Epithelial cell of proximal tubule (primary cell): ENCODE measurements around the gene RPS6KA2. TPM values are rescaled to one million over a fixed set of nuclear protein-coding genes. Genes with fewer than 3 reads are reported as not detected.

ENCODE experiments used
- DNase-seq: peaks from one replicate; pipeline ENCODE4 v3.0.0-alpha.2; 2011; ENCODE audit warnings: low read depth
- H3K4me3 ChIP-seq: 2 replicates; pipeline ENCODE4 v1.5.1; 2011; ENCODE audit warnings: low read depth, mild to moderate bottlenecking, low read length
- total RNA-seq: library from RNA; depleted of rRNA; stranded (reverse); fragments of >200 nt; gene quantifications from 2 replicates; pipeline ENCODE4 v1.2.3, GENCODE V29; 2015
- TF ChIP-seq, protein P1 (sequence below): conservative IDR thresholded peaks from 2 replicates; pipeline ENCODE4 v1.5.1; 2012; ENCODE audit warnings: low read depth, mild to moderate bottlenecking, low read length

Gene RPS6KA2
- total RNA-seq, 1 donor from 2014 or later: 20.8 TPM

DNA sequence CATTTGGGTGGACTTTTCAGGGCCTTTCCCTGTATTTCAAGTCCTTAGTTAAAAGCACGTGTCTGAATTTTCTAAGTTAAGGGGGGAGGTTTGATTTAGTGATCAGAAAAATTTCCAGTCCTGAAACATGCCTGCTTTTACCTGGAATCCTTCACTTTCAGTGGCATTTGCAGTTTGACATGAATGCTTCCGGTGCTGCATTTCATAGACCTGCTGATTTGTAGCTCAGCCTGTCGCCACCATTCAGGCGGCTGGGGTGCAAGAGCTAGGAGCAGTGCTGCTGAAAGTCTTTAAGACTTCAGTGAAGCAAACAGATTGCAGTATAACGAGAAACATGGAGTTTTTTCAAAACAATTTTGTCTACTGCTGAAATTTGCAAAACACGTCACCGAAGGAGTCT, 14.0 kb downstream of the RPS6KA2 start:
- DNase-seq: no peak
- TF ChIP-seq, protein P1, sequence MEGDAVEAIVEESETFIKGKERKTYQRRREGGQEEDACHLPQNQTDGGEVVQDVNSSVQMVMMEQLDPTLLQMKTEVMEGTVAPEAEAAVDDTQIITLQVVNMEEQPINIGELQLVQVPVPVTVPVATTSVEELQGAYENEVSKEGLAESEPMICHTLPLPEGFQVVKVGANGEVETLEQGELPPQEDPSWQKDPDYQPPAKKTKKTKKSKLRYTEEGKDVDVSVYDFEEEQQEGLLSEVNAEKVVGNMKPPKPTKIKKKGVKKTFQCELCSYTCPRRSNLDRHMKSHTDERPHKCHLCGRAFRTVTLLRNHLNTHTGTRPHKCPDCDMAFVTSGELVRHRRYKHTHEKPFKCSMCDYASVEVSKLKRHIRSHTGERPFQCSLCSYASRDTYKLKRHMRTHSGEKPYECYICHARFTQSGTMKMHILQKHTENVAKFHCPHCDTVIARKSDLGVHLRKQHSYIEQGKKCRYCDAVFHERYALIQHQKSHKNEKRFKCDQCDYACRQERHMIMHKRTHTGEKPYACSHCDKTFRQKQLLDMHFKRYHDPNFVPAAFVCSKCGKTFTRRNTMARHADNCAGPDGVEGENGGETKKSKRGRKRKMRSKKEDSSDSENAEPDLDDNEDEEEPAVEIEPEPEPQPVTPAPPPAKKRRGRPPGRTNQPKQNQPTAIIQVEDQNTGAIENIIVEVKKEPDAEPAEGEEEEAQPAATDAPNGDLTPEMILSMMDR: no peak
- no peak overlapping the region for H3K4me3 ChIP-seq

DNA sequence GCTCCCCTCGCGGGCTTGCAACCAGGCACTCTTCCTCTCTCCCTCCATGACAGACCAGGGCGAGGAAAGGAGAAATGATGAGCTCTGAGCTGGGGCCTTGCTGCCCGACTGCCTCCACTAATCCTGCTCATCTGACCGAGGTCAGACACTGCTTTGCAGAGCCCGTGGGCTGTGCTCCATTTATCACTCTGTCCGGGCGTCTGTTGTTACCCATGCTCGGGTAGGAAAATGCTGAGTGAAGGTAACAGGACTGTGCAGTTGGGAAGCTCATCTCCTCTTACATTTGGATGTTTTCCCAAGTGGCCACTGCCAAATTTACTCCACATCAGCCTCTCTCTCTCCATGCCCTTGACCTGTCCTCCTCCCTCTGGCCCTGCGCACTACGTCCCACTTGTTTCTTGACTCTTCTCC, 14.6 kb downstream of the RPS6KA2 start:
- H3K4me3 ChIP-seq: no peak overlapping the region
- no peak for DNase-seq
- TF ChIP-seq, protein P1: no peak

DNA sequence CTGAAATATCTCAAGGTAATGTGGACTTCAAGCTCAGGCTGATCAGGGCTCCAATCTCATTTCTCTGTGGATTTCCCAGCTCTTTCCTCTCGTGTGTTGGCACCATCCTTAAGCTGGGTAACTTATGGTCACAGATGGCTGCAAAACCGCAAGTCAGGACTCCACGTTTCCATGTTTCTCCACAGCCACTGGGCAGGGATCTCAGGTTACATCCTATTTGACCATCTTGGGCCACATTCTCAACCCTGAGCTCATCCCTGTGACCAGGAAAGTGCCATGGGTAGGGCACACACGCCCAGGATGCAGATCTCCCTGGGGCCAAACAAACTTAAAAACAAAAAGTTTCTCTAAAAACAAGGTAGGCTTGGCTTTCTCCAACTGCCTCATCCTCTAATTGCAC, 15.4 kb downstream of the RPS6KA2 start:
- no peak overlapping the region for H3K4me3 ChIP-seq
- no peak for DNase-seq
- TF ChIP-seq, protein P1: no peak

DNA sequence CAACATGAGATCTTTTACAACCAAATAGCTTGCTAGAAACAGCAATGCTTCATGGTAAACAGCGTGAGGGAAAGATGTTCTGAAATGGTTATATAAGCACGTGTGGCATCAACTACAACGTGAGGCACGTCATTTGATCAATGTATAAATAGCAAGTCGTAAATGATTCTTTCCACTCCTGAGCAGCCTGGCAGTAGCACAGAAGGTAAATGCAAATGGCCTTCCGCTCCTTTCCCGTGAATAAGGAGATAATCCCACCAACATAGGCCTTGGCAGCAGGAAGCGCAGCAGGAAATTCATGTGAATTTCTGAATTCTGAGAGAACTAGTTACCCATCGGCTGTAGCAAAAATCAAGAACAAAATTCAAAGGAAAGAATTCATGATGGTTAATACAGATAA, 17.0 kb downstream of the RPS6KA2 start:
- no peak for DNase-seq
- H3K4me3 ChIP-seq: no peak overlapping the region
- TF ChIP-seq, protein P1: no peak

DNA sequence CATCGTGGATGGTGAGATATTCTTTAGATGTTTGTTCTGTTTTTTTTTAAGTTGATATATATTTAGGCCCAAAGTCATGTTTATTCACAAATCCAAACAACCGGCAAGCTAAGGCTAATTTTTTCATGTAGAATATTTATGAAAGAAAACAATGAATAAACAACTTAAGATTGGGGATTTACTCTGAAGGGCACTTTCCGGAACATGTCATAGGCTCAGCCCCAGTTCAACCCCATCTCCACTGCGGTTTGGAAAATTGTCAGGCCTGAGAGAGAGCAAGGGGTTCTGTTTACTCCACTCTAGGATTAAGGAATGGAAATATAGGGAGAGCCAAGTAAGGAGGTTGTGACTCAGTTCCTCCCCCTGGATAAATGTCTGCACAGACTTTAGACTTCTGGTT, 18.3 kb downstream of the RPS6KA2 start:
- TF ChIP-seq, protein P1: no peak
- no peak for DNase-seq
- H3K4me3 ChIP-seq: no peak overlapping the region

DNA sequence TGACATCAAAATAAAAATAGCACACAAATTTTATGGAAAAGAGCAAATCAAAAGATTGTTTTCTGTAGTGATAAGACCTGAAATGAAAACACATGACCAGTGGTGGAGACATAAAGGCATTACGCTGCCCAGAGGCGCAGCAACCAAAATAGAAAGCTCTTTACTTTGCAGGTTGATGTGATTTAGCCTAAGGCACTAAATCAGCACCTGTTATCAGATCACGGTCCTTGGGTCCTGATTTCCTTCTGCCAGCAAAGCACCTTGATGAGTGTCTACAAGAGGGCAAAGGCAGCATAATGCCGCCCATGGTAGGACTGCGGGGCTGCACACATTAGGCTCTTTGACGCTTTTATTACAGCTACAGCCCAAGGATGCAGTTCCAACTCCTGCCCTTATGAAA, 21.3 kb downstream of the RPS6KA2 start:
- TF ChIP-seq, protein P1: no peak
- H3K4me3 ChIP-seq: no peak overlapping the region
- no peak for DNase-seq

DNA sequence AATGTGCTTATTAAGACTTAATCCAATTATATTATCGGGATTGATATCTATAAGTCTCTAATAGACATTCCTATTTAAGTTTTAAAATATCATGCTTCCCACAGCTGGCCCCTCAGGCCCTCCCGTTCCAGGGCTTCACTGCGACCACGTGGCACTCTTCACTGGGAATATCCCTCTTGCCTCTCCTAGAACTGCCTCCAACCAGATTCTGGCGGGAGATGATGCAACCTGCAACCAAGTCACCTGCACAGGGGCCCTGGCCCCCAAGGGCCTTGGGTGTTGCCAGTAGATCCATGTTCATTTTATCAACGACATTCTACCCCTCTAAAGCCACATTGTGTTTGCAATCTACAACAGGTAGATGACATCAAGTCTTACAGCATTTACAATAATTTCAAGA, 22.1 kb downstream of the RPS6KA2 start:
- no peak for DNase-seq
- TF ChIP-seq, protein P1: no peak

More for the DNA sequence above, 22.1 kb downstream of the RPS6KA2 start:
- H3K4me3 ChIP-seq: no peak overlapping the region
